ENCODE results near the gene SMARCA2.

GRCh38 chr9:2096376-2096970 lies 81.3 kb downstream of the SMARCA2 start:
- TF ChIP-seq POLR2AphosphoS5 (IDR thresholded peaks at IDR 0.05) (no peak), POLR2A (IDR thresholded peaks at IDR 0.05) (no peak), EP300 (IDR thresholded peaks at IDR 0.05) (no peak)
